A549 (cell line): ENCODE data around the gene FMOD. TPM values are rescaled to one million over a fixed set of nuclear protein-coding genes. Genes with fewer than 3 reads are reported as not detected.

Experiments used
- ATAC-seq, 2 experiments: fragments of 200-7000 bp in 1 of 2; fragments of >200 bp in 1 of 2; cut with Nextera tagmentation in 1 of 2; cut with Tn5 transposase in 1 of 2; 3 replicates each; pipeline versions ENCODE4 v1.8.0 to v1.9.1; 2018 to 2020; ENCODE audit warnings: mild to moderate bottlenecking in 1 of 2, moderate library complexity in 1 of 2
- CTCF ChIA-PET: fragments of 300-600 bp; sonication (Branson Sonifier 250); formaldehyde crosslinking; extraction: SDS; loops from one replicate; lab custom pipeline; 2021; ENCODE audit warnings: antibody characterized with exemption, inconsistent platforms; lab: Yijun Ruan, JAX
- POLR2A ChIA-PET: fragments of 350-600 bp; formaldehyde crosslinking; extraction: SDS; loops from one replicate; lab custom pipeline; 2021; ENCODE audit warnings: antibody characterized with exemption, inconsistent platforms; lab: Yijun Ruan, JAX
- DNase-seq, 2 experiments: peaks; one replicate each; pipeline versions ENCODE4 v3.0.0 to v3.0.0-alpha.2; 2011 to 2016; ENCODE audit warnings: low read depth in 1 of 2, low spot score in 1 of 2
- FAIRE-seq: peaks from 2 replicates; lab custom pipeline; 2011; peaks lifted over from hg19 to GRCh38; lab: Jason Lieb, UNC
- H3K27ac ChIP-seq, 2 experiments: fragments of >200 bp; sonication (Bioruptor Twin); formaldehyde crosslinking; 3 replicates each; pipeline ENCODE4 v1.5.1; 2016 to 2017
- H3K4me1 ChIP-seq: fragments of >200 bp; sonication (Bioruptor Twin); formaldehyde crosslinking; 3 replicates; pipeline ENCODE4 v1.6.1; 2016
- H3K4me2 ChIP-seq: fragments of >200 bp; sonication (Bioruptor Twin); formaldehyde crosslinking; 3 replicates; pipeline ENCODE4 v1.6.1; 2016
- H3K4me3 ChIP-seq: fragments of >200 bp; sonication (Bioruptor Twin); formaldehyde crosslinking; 3 replicates; pipeline ENCODE4 v1.5.1; 2016
- H3K9me3 ChIP-seq: fragments of >200 bp; sonication (Bioruptor Twin); formaldehyde crosslinking; 3 replicates; pipeline ENCODE4 v1.6.1; 2016
- BHLHE40 ChIP-seq: IDR thresholded peaks from 2 replicates; pipeline ENCODE4 v1.6.1; 2012; ENCODE audit warnings: low read depth, low read length, inconsistent platforms
- CBX8 ChIP-seq: fragments of 200-600 bp; sonication (generic); IDR thresholded peaks from 2 replicates; pipeline ENCODE4 v1.6.1; 2016
- CHD2 ChIP-seq: fragments of 150-350 bp; IDR thresholded peaks from 2 replicates; pipeline ENCODE4 v1.6.1; 2014; ENCODE audit warnings: low read length; ENCODE audit not compliant: partially characterized antibody
- CHD4 ChIP-seq: fragments of 200-600 bp; sonication (generic); IDR thresholded peaks from 2 replicates; pipeline ENCODE4 v1.6.1; 2016; ENCODE audit warnings: antibody characterized with exemption, mild to moderate bottlenecking, borderline replicate concordance
- EHMT2 ChIP-seq: fragments of 200-600 bp; sonication (generic); IDR thresholded peaks from 2 replicates; pipeline ENCODE4 v1.6.1; 2016; ENCODE audit warnings: antibody characterized with exemption, low read depth, mild to moderate bottlenecking, moderate library complexity
- FOSL2 ChIP-seq, 2 experiments: fragments of 450-650 bp in 1 of 2; fragments of >200 bp in 1 of 2; sonication (Bioruptor Twin) in 1 of 2; formaldehyde crosslinking; IDR thresholded peaks; 2 replicates each; pipeline versions ENCODE4 v1.5.0 to v1.6.1; 2016 to 2020; ENCODE audit warnings: mild to moderate bottlenecking in 1 of 2, moderate library complexity in 1 of 2
- GATA3 ChIP-seq: IDR thresholded peaks from 2 replicates; pipeline ENCODE4 v1.6.1; 2012; ENCODE audit warnings: borderline replicate concordance
- HDAC2 ChIP-seq: fragments of 200-600 bp; sonication (generic); IDR thresholded peaks from 2 replicates; pipeline ENCODE4 v1.6.1; 2016
- HEYL ChIP-seq: fragments of 250-450 bp; sonication (Bioruptor Pico); IDR thresholded peaks from 2 replicates; pipeline ENCODE4 v1.8.0; 2021; ENCODE audit warnings: mild to moderate bottlenecking, moderate library complexity
- HOXB13 ChIP-seq: fragments of 250-450 bp; sonication (Bioruptor Pico); IDR thresholded peaks from 2 replicates; pipeline ENCODE4 v1.5.0; 2020; ENCODE audit warnings: low read depth, mild to moderate bottlenecking, moderate library complexity
- JUN ChIP-seq, 2 experiments: fragments of >200 bp; sonication (Bioruptor Twin); formaldehyde crosslinking; IDR thresholded peaks; 2 replicates in 1 of 2; 3 replicates in 1 of 2; pipeline ENCODE4 v1.6.1; 2016 to 2017
- KDM1A ChIP-seq: fragments of 200-600 bp; sonication (generic); IDR thresholded peaks from 2 replicates; pipeline ENCODE4 v1.6.1; 2016; ENCODE audit warnings: low read depth, mild to moderate bottlenecking
- MAFK ChIP-seq: fragments of 450-650 bp; IDR thresholded peaks from 2 replicates; pipeline ENCODE4 v1.6.1; 2014; ENCODE audit not compliant: partially characterized antibody
- MAZ ChIP-seq: fragments of 150-350 bp; IDR thresholded peaks from 2 replicates; pipeline ENCODE4 v1.6.1; 2014; ENCODE audit warnings: antibody characterized with exemption, low read depth, low read length, borderline replicate concordance
- MYC ChIP-seq: IDR thresholded peaks from 2 replicates; pipeline ENCODE4 v1.6.1; 2012; ENCODE audit warnings: mild to moderate bottlenecking, inconsistent platforms, low read length, improper control_type of control experiment, borderline replicate concordance
- NFE2L2 ChIP-seq: fragments of 150-350 bp; conservative IDR thresholded peaks from 2 replicates; pipeline ENCODE4 v1.6.1; 2014; ENCODE audit warnings: low read length
- NPAS2 ChIP-seq: fragments of 250-450 bp; sonication (Bioruptor Pico); IDR thresholded peaks from 2 replicates; pipeline ENCODE4 v1.8.0; 2022; ENCODE audit warnings: mild to moderate bottlenecking, moderate library complexity, borderline replicate concordance
- POLR2A ChIP-seq: IDR thresholded peaks from 2 replicates; pipeline ENCODE4 v1.6.1; 2012; ENCODE audit warnings: mild to moderate bottlenecking, low read length
- SMC3 ChIP-seq: fragments of >200 bp; sonication (Bioruptor Twin); formaldehyde crosslinking; IDR thresholded peaks from 3 replicates; pipeline ENCODE4 v1.6.1; 2018; ENCODE audit warnings: inconsistent platforms
- TFCP2L1 ChIP-seq: fragments of 250-450 bp; sonication (Bioruptor Pico); IDR thresholded peaks from 2 replicates; pipeline ENCODE4 v1.5.0; 2021; ENCODE audit warnings: mild to moderate bottlenecking
- TP53 ChIP-seq: fragments of 250-450 bp; sonication (Bioruptor Pico); IDR thresholded peaks from 2 replicates; pipeline ENCODE4 v1.5.0; 2021; ENCODE audit warnings: mild to moderate bottlenecking, moderate library complexity
- ZC3H11A ChIP-seq: fragments of 450-650 bp; IDR thresholded peaks from 2 replicates; pipeline ENCODE4 v1.6.1; 2014; ENCODE audit warnings: antibody characterized with exemption, mild to moderate bottlenecking
- ZSCAN20 ChIP-seq: fragments of 250-450 bp; sonication (Bioruptor Pico); IDR thresholded peaks from 2 replicates; pipeline ENCODE4 v1.8.0; 2022; ENCODE audit warnings: mild to moderate bottlenecking, moderate library complexity
- WGBS: methylation state at CpG from one replicate; pipeline ENCODE4 v1.1.6; 2017; ENCODE audit errors: missing lambda C conversion rate; 5-methylcytosine and 5-hydroxymethylcytosine counted together
- polyA plus RNA-seq, 4 experiments: library from polyadenylated mRNA; depleted of rRNA in 3 of 4; stranded (reverse); fragments of >200 nt; fragmentation: RNase III in 1 of 4; extraction: RNeasy Plus Mini Kit Qiagen cat#74134 plus additional on column Dnase treatment in 1 of 4; gene quantifications; 2 replicates in 3 of 4; 3 replicates in 1 of 4; pipeline ENCODE4 v1.2.3, GENCODE V29; 2011 to 2017
- TF ChIP-seq, protein P1 (sequence below): IDR thresholded peaks from 2 replicates; pipeline ENCODE4 v1.6.1; 2012
- TF ChIP-seq, protein P2 (sequence below): IDR thresholded peaks from 2 replicates; pipeline ENCODE4 v1.6.1; 2012
- TF ChIP-seq, protein P3 (sequence below): fragments of >200 bp; sonication (Bioruptor Twin); formaldehyde crosslinking; IDR thresholded peaks from 3 replicates; pipeline ENCODE4 v1.5.1; 2016

The FMOD gene
- polyA plus RNA-seq, 2 of the 4 experiments (the other 2 are of a cell fraction) = 0.03 TPM; not detected in 1

DNA sequence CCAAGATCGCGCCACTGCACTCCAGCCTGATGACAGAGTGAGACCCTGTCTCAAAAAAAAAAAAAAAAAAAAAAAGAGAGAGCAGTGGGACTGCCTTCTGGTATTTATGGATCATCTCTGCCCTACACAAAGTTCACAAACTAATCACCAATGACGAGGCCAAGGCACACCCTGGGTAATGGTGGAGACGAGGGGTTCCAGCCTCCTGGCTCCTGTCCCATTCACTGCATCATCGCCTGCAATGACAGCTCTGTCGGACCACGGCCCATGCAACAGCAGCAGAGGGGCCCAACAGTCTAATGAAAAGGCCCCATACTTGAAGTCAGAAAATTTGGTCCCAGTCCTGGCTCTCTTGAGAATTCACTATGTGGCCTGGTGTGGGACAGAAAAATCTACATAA lies 48.5 kb downstream of the FMOD start:
- 75% methylated on average over 7 of the region's 7 CpGs for WGBS
- Histone ChIP-seq H3K4me1 (peaks cover 18% of the 10 kb centered on the region), H3K4me3 (no peak overlapping the region), H3K9me3 (no peaks in the 10 kb centered on the region), H3K27ac (no peak overlapping the region), H3K4me2 (no peak overlapping the region)
- ChIA-PET POLR2A (no interaction called here), CTCF (interaction anchor here (4.3 kb wide), 1 partner anchor 35 kb away, joined by 19 read pairs; no protein-coding TSS in a partner anchor)
- TF ChIP-seq SMC3 = no peak
- TF ChIP-seq, protein P1, sequence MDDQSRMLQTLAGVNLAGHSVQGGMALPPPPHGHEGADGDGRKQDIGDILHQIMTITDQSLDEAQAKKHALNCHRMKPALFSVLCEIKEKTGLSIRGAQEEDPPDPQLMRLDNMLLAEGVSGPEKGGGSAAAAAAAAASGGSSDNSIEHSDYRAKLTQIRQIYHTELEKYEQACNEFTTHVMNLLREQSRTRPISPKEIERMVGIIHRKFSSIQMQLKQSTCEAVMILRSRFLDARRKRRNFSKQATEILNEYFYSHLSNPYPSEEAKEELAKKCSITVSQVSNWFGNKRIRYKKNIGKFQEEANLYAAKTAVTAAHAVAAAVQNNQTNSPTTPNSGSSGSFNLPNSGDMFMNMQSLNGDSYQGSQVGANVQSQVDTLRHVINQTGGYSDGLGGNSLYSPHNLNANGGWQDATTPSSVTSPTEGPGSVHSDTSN = no peak
- TF ChIP-seq NPAS2 (CRISPR knock-in tag) = no peak
- TF ChIP-seq MYC = no peak
- TF ChIP-seq, protein P2, sequence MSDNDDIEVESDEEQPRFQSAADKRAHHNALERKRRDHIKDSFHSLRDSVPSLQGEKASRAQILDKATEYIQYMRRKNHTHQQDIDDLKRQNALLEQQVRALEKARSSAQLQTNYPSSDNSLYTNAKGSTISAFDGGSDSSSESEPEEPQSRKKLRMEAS = no peak
- TF ChIP-seq, protein P3, sequence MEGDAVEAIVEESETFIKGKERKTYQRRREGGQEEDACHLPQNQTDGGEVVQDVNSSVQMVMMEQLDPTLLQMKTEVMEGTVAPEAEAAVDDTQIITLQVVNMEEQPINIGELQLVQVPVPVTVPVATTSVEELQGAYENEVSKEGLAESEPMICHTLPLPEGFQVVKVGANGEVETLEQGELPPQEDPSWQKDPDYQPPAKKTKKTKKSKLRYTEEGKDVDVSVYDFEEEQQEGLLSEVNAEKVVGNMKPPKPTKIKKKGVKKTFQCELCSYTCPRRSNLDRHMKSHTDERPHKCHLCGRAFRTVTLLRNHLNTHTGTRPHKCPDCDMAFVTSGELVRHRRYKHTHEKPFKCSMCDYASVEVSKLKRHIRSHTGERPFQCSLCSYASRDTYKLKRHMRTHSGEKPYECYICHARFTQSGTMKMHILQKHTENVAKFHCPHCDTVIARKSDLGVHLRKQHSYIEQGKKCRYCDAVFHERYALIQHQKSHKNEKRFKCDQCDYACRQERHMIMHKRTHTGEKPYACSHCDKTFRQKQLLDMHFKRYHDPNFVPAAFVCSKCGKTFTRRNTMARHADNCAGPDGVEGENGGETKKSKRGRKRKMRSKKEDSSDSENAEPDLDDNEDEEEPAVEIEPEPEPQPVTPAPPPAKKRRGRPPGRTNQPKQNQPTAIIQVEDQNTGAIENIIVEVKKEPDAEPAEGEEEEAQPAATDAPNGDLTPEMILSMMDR = no peak
- no peak for TF ChIP-seq MAFK
- no peak for TF ChIP-seq HEYL (CRISPR knock-in tag)
- TF ChIP-seq HOXB13 (CRISPR knock-in tag) = no peak
- TF ChIP-seq ZC3H11A = no peak
- no peak for TF ChIP-seq NFE2L2
- no peak for TF ChIP-seq EHMT2
- no peak for TF ChIP-seq TP53 (CRISPR knock-in tag)
- DNase-seq (no peak), ATAC-seq (no peak), FAIRE-seq (no peak)

DNA sequence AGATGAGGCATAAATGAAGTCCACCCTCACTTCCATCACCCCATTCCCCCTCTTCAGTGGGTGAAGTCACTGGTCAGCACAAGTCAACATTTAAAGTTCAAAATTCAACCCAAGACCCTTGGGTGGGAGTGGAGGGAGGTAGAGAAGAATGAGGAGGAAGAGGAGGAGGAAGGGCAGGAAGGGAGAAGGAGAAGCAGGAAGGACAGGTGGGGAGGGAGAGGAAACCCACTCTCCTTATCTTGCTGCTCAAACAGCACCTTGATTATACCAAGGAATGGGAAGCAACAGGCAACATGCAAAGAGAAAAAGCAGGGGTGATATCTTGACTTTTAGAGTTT lies 49.6 kb downstream of the FMOD start:
- FAIRE-seq (no peak), DNase-seq (no peak), ATAC-seq (no peak)
- no peak overlapping the region for H3K4me2 ChIP-seq
- TF ChIP-seq JUN (IDR thresholded peaks at IDR 0.05) (no peak), HOXB13 (CRISPR knock-in tag) (no peak), MAZ (no peak), TFCP2L1 (CRISPR knock-in tag) (no peak), ZSCAN20 (CRISPR knock-in tag) (no peak), POLR2A (no peak), CHD4 (no peak), FOSL2 (IDR thresholded peaks at IDR 0.05) (no peak), FOSL2 (CRISPR knock-in tag; IDR thresholded peaks at IDR 0.05) (no peak), CBX8 (no peak), HDAC2 (no peak), BHLHE40 (no peak), KDM1A (no peak), CHD2 (no peak), GATA3 (no peak)
- TF ChIP-seq, protein P1 = no peak
- CTCF ChIA-PET = interaction anchor here (0.6 to 4.3 kb wide), 2 partner anchors 34 to 351 kb away, joined by 3 to 19 read pairs; no protein-coding TSS in a partner anchor
- no peak overlapping the region for H3K4me3 ChIP-seq
- POLR2A ChIA-PET = no interaction called here
- no peak overlapping the region for H3K27ac ChIP-seq
- H3K4me1 ChIP-seq = peaks cover 6% of the 10 kb centered on the region
- no peaks in the 10 kb centered on the region for H3K9me3 ChIP-seq
